Nephron (organoid): ENCODE data around the gene P2RY6.

Experiments
- H3K27ac Mint-ChIP-seq, 3 experiments: 2 replicates each; pipeline ENCODE4 v1.8.0; 2020; ENCODE audit warnings: mixed read lengths in 3 of 3, mild to moderate bottlenecking in 2 of 3, moderate library complexity in 1 of 3
- H3K27me3 Mint-ChIP-seq: 2 replicates; pipeline ENCODE4 v1.8.0; 2021; ENCODE audit warnings: low read depth, mild to moderate bottlenecking, moderate library complexity, mixed read lengths
- H3K36me3 Mint-ChIP-seq: 2 replicates; pipeline ENCODE4 v1.8.0; 2020; ENCODE audit warnings: low read depth, mixed read lengths
- H3K4me1 Mint-ChIP-seq: 2 replicates; pipeline ENCODE4 v1.8.0; 2020; ENCODE audit warnings: mixed read lengths
- H3K4me3 Mint-ChIP-seq, 3 experiments: 2 replicates each; pipeline ENCODE4 v1.8.0; 2020; ENCODE audit warnings: mild to moderate bottlenecking in 3 of 3, mixed read lengths in 3 of 3, moderate library complexity in 2 of 3
- H3K9me3 Mint-ChIP-seq: 2 replicates; pipeline ENCODE4 v1.8.0; 2020; ENCODE audit warnings: mixed read lengths
- TF ChIP-seq, protein P1 (sequence below), 3 experiments: fragments of 200-600 bp; sonication (generic); IDR thresholded peaks; one replicate each; pipeline ENCODE4 v1.5.0; 2021; ENCODE audit warnings: antibody characterized with exemption in 3 of 3; ENCODE audit not compliant: unreplicated experiment in 3 of 3

Gene P2RY6

DNA sequence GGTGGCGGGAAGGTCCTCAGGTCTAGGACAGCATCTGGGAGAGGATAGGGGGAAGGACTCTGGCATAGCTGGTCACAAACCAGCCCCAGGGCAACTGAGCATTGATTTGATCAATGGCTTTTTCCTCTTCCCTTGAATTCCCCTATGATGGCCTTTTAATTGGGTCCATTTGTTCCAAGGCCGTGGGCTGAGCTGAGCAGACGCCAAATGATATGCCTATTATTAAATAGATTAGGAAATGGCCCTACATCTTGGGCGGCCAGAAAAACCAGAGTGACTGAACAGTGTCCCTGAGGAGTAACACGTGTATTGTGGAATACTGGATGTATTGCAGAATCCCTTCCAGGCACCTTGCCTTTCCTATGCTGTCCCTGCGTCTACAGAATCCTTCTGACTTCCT lies 26.7 kb upstream of the P2RY6 start:
- peaks cover 8% of the 10 kb centered on the region for H3K27me3 Mint-ChIP-seq
- no peak overlapping the region for H3K27ac Mint-ChIP-seq

GRCh38 chr11:73246303-73246702 lies 25.8 kb upstream of the P2RY6 start:
- Mint-ChIP-seq H3K27ac (no peak overlapping the region), H3K4me1 (no peaks in the 10 kb centered on the region), H3K9me3 (no peaks in the 10 kb centered on the region), H3K4me3 (no peak overlapping the region), H3K27me3 (peaks cover 8% of the 10 kb centered on the region), H3K36me3 (no peaks in the 10 kb centered on the region)
- TF ChIP-seq, protein P1, sequence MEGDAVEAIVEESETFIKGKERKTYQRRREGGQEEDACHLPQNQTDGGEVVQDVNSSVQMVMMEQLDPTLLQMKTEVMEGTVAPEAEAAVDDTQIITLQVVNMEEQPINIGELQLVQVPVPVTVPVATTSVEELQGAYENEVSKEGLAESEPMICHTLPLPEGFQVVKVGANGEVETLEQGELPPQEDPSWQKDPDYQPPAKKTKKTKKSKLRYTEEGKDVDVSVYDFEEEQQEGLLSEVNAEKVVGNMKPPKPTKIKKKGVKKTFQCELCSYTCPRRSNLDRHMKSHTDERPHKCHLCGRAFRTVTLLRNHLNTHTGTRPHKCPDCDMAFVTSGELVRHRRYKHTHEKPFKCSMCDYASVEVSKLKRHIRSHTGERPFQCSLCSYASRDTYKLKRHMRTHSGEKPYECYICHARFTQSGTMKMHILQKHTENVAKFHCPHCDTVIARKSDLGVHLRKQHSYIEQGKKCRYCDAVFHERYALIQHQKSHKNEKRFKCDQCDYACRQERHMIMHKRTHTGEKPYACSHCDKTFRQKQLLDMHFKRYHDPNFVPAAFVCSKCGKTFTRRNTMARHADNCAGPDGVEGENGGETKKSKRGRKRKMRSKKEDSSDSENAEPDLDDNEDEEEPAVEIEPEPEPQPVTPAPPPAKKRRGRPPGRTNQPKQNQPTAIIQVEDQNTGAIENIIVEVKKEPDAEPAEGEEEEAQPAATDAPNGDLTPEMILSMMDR (IDR thresholded peaks at IDR 0.05; ENCODE audit: unreplicated experiment in 3 of 3) = no peak

More for the DNA sequence above, 26.7 kb upstream of the P2RY6 start:
- no peaks in the 10 kb centered on the region for H3K4me1 Mint-ChIP-seq
- no peaks in the 10 kb centered on the region for H3K36me3 Mint-ChIP-seq
- no peak overlapping the region for H3K4me3 Mint-ChIP-seq
- TF ChIP-seq, protein P1 (IDR thresholded peaks at IDR 0.05; ENCODE audit: unreplicated experiment in 3 of 3) = no peak
- H3K9me3 Mint-ChIP-seq = no peaks in the 10 kb centered on the region

DNA sequence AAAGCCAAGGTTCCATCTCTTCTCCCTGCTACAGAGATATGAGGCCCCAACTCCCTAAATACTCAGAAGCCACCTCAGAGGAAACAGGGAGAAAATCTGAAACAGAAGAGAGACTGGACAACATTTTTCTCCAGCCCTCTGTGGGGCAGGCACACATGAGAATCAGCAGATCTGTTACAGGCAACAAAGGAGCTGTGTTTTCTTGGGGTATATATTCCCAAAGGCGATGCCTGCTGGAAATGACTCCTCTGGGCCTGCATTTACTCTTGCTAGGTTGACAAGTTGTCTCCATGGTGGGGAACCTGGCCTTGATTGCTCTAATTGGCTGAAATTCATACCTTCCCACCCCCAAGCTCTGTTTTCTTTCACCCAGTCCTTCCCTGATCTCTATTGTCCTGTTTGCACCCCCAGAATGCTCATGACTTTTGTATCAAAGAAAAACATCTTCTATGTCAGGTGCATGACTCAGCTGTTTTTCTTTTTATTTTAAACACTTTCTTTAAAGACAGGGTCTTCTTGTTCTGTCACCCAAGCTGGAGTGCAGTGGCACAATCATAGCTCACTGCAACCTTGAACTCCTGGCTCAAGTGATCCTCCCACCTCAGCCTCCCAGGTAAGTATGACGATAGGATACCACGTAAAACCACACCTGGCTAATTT lies 23.5 kb upstream of the P2RY6 start:
- Mint-ChIP-seq H3K9me3 (no peaks in the 10 kb centered on the region), H3K27ac (no peak overlapping the region), H3K4me1 (no peaks in the 10 kb centered on the region), H3K36me3 (no peaks in the 10 kb centered on the region), H3K4me3 (no peak overlapping the region), H3K27me3 (peaks cover 8% of the 10 kb centered on the region)
- TF ChIP-seq, protein P1 (IDR thresholded peaks at IDR 0.05; ENCODE audit: unreplicated experiment in 3 of 3) = no peak

GRCh38 chr11:73249304-73249703 lies 22.8 kb upstream of the P2RY6 start:
- TF ChIP-seq, protein P1 (IDR thresholded peaks at IDR 0.05; ENCODE audit: unreplicated experiment in 3 of 3) = no peak
- H3K27ac Mint-ChIP-seq = no peak overlapping the region
- no peaks in the 10 kb centered on the region for H3K4me1 Mint-ChIP-seq
- no peaks in the 10 kb centered on the region for H3K9me3 Mint-ChIP-seq
- peaks cover 8% of the 10 kb centered on the region for H3K27me3 Mint-ChIP-seq
- H3K4me3 Mint-ChIP-seq = no peak overlapping the region
- H3K36me3 Mint-ChIP-seq = no peaks in the 10 kb centered on the region

DNA sequence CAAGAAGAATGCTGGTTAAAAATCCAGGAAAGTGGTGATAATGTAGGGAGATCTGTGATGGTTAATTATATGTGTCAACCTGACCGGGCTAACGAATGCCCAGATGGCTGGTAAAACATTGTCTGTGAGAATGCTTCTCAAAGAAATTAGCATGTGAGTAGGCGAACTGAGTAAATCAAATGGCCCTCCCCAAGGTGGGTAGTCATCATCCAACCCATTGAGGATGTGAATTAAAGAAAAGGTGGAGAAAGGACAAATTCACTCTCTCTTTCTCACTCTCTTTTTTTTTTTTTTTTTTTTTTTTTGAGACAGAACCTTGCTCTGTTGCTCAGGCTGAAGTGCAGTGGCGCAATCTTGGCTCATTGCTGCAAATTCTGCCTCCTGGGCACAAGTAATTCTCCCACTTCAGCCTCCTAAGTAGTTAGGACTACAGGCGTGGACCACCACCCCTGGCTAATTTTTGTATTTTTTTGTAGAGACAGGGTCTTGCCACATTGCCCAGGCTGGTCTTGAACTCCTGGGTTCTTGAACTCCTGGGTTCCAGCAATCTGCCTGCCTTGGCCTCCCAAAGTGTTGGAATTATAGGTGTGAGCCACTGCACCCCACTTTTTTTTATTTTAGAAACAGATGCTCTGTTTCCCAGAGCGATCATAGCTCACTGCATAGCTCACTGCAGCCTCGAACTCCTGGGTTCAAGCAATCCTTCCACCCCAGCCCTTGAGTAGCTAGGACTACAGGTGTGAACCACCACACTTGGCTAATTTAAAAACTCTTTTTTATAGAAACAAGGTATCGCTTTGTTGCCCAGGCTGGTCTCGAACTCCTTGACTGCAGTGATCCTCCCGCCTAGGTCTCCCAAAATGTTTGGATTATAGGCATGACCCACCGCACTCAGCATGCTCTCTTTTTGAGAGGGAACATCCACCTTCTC lies 22.0 kb upstream of the P2RY6 start:
- Mint-ChIP-seq H3K9me3 (no peaks in the 10 kb centered on the region), H3K27ac (no peak overlapping the region), H3K4me3 (no peak overlapping the region), H3K27me3 (peaks cover 4% of the 10 kb centered on the region), H3K4me1 (no peaks in the 10 kb centered on the region), H3K36me3 (no peaks in the 10 kb centered on the region)
- TF ChIP-seq, protein P1 (IDR thresholded peaks at IDR 0.05; ENCODE audit: unreplicated experiment in 3 of 3) = no peak
